Aorta (tissue), 5 donors: ENCODE measurements around the gene HDHD2. TPM values are rescaled to one million over a fixed set of nuclear protein-coding genes. Genes with fewer than 3 reads are reported as not detected.

Experiments used
- ATAC-seq: fragments of 200-7000 bp; cut with Tn5 transposase; one replicate; pipeline ENCODE4 v1.9.1; 2022; ENCODE audit warnings: moderate library complexity; ENCODE audit not compliant: low FRiP score
- DNase-seq, 2 donors: peaks; one replicate each; pipeline ENCODE4 v3.0.0-alpha.2; 2020
- H3K27ac ChIP-seq, 2 donors: one replicate each; pipeline ENCODE4 v1.5.1; 2013; ENCODE audit warnings: low read length in 2 of 2, mild to moderate bottlenecking in 2 of 2, moderate library complexity in 2 of 2, control low read depth in 1 of 2, inconsistent platforms in 1 of 2, low read depth in 1 of 2
- H3K27me3 ChIP-seq, 2 donors: one replicate each; pipeline ENCODE4 v1.6.1; 2013; ENCODE audit warnings: control low read depth in 1 of 2, low read length in 1 of 2, mild to moderate bottlenecking in 1 of 2, moderate library complexity in 1 of 2; ENCODE audit not compliant: insufficient read depth in 2 of 2, control insufficient read depth in 1 of 2
- H3K36me3 ChIP-seq, 2 donors: one replicate each; pipeline ENCODE4 v1.6.1; 2013; ENCODE audit warnings: control low read depth in 1 of 2, low read length in 1 of 2, mild to moderate bottlenecking in 1 of 2; ENCODE audit not compliant: insufficient read depth in 2 of 2, control insufficient read depth in 1 of 2
- H3K4me1 ChIP-seq, 2 donors: one replicate each; pipeline ENCODE4 v1.6.1; 2013; ENCODE audit warnings: low read length in 2 of 2, control low read depth in 1 of 2, mild to moderate bottlenecking in 1 of 2, moderate library complexity in 1 of 2; ENCODE audit not compliant: insufficient read depth in 2 of 2, control insufficient read depth in 1 of 2
- H3K4me3 ChIP-seq, 2 donors: one replicate each; pipeline ENCODE4 v1.5.1; 2013; ENCODE audit warnings: low read length in 2 of 2, control low read depth in 1 of 2, mild to moderate bottlenecking in 1 of 2
- H3K9me3 ChIP-seq: one replicate; pipeline ENCODE4 v1.6.1; 2013; ENCODE audit warnings: mild to moderate bottlenecking, low read length; ENCODE audit not compliant: control insufficient read depth
- WGBS, 2 donors: extraction: QIAGEN DNeasy Blood & Tissue Kit; methylation state at CpG; one replicate each; pipeline ENCODE4 v1.1.7; 2013; 5-methylcytosine and 5-hydroxymethylcytosine counted together
- intact Hi-C, 2 donors: fragments of 100-400 bp; cut with DNase I; formaldehyde crosslinking; loops; one replicate each; pipeline versions ENCODE4 v1.14.2 to v1.15.0; 2022
- polyA plus RNA-seq, 2 donors: library from polyadenylated mRNA; stranded (reverse); fragments of 200-250 nt; gene quantifications; one replicate each; pipeline ENCODE4 v1.2.3, GENCODE V29; 2013
- total RNA-seq, 2 donors: library from RNA; stranded (reverse); fragmentation: NEBNext Ultra II Directional; extraction: Animal tissue kit (Norgen Biotek cat#: 25700); gene quantifications; one replicate each; pipeline ENCODE4 v1.2.1, GENCODE V29; 2021
- donor health status: healthy with polysubstance abuse.
- donor health status: Bipolar disorder and iron deficiency.
- donor health status: DM: no; HTN: no; CAD: no.
- donor health status: DM: no; HTN: no; CAD: no.
- donor health status: DM: yes; HTN: yes; CAD: no.

HDHD2 gene
- total and polyA plus RNA-seq, 4 donors = 19.2 to 34.1 (median 28.1) TPM

GRCh38 chr18:47121146-47121545 lies 29.2 kb downstream of the HDHD2 start:
- WGBS, 2 donors = 97 to 98% methylated on average over 3 of the region's 3 CpGs
- Histone ChIP-seq H3K27ac (no peak overlapping the region), H3K4me1 (no peaks in the 10 kb centered on the region), H3K9me3 (no peaks in the 10 kb centered on the region), H3K27me3 (no peaks in the 10 kb centered on the region), H3K4me3 (no peak overlapping the region), H3K36me3 (no peaks in the 10 kb centered on the region)
- intact Hi-C loops = no loop called here
- ATAC-seq (no peak), DNase-seq (no peak)

GRCh38 chr18:47120428-47120827 lies 29.9 kb downstream of the HDHD2 start:
- DNase-seq = no peak
- Histone ChIP-seq H3K9me3 (no peaks in the 10 kb centered on the region), H3K4me3 (no peak overlapping the region), H3K36me3 (no peaks in the 10 kb centered on the region), H3K27me3 (no peaks in the 10 kb centered on the region), H3K27ac (no peak overlapping the region), H3K4me1 (no peaks in the 10 kb centered on the region)
- WGBS, 2 donors = 70 to 74% methylated on average over 4 of the region's 4 CpGs
- no peak for ATAC-seq
- intact Hi-C loops = no loop called here

- Histone ChIP-seq H3K4me1 (no peaks in the 10 kb centered on the region), H3K4me3 (no peak overlapping the region), H3K27me3 (no peaks in the 10 kb centered on the region), H3K27ac (no peak overlapping the region), H3K36me3 (peaks cover 0 to 3% of the 10 kb centered on the region in 2 donors), H3K9me3 (no peaks in the 10 kb centered on the region)
- no peak for DNase-seq
- 95 to 97% methylated on average over 2 of the region's 2 CpGs for WGBS, 2 donors
- no peak for ATAC-seq
- intact Hi-C loops = no loop called here
Measured at GRCh38 chr18:47118981-47119380, 31.3 kb downstream of the HDHD2 start.

- DNase-seq (no peak), ATAC-seq (no peak)
- Histone ChIP-seq H3K9me3 (no peaks in the 10 kb centered on the region), H3K36me3 (peaks cover 3 to 9% of the 10 kb centered on the region in 2 donors), H3K4me3 (no peak overlapping the region), H3K4me1 (no peaks in the 10 kb centered on the region), H3K27ac (no peak overlapping the region), H3K27me3 (no peaks in the 10 kb centered on the region)
- intact Hi-C loops = no loop called here
- 69 to 79% methylated on average over 2 of the region's 2 CpGs for WGBS, 2 donors
Measured at GRCh38 chr18:47115205-47115604, 35.1 kb downstream of the HDHD2 start.

GRCh38 chr18:47113796-47114540 lies 36.3 kb downstream of the HDHD2 start:
- Histone ChIP-seq H3K4me3 (no peak overlapping the region), H3K27me3 (no peaks in the 10 kb centered on the region), H3K4me1 (no peaks in the 10 kb centered on the region), H3K27ac (no peak overlapping the region), H3K36me3 (peaks cover 3 to 11% of the 10 kb centered on the region in 2 donors), H3K9me3 (no peaks in the 10 kb centered on the region)
- intact Hi-C loops = no loop called here
- 93 to 95% methylated on average over 2 of the region's 2 CpGs for WGBS, 2 donors
- ATAC-seq (no peak), DNase-seq (no peak)

- ATAC-seq (no peak), DNase-seq (no peak)
- WGBS, 2 donors = 79 to 87% methylated on average over 6 of the region's 6 CpGs
- Histone ChIP-seq H3K4me3 (no peak overlapping the region), H3K27me3 (no peaks in the 10 kb centered on the region), H3K36me3 (peaks cover 10 to 14% of the 10 kb centered on the region in 2 donors), H3K9me3 (no peaks in the 10 kb centered on the region), H3K4me1 (no peaks in the 10 kb centered on the region), H3K27ac (no peak overlapping the region)
- intact Hi-C loops = no loop called here
Measured at GRCh38 chr18:47110492-47111274, 39.6 kb downstream of the HDHD2 start.

- Histone ChIP-seq H3K27ac (no peak overlapping the region), H3K9me3 (no peaks in the 10 kb centered on the region), H3K4me1 (no peaks in the 10 kb centered on the region), H3K27me3 (no peaks in the 10 kb centered on the region), H3K4me3 (no peak overlapping the region), H3K36me3 (peaks cover 10 to 13% of the 10 kb centered on the region in 2 donors)
- DNase-seq = no peak
- intact Hi-C loops = no loop called here
- WGBS, 2 donors = 68 to 82% methylated on average over 1 of the region's 1 CpG
- no peak for ATAC-seq
Measured at GRCh38 chr18:47109720-47110119, 40.6 kb downstream of the HDHD2 start.

GRCh38 chr18:47108998-47109405 lies 41.3 kb downstream of the HDHD2 start:
- Histone ChIP-seq H3K27ac (no peak overlapping the region), H3K9me3 (no peaks in the 10 kb centered on the region), H3K4me1 (no peaks in the 10 kb centered on the region), H3K36me3 (peaks cover 13 to 15% of the 10 kb centered on the region in 2 donors), H3K27me3 (no peaks in the 10 kb centered on the region), H3K4me3 (no peak overlapping the region)
- DNase-seq = no peak
- 80 to 83% methylated on average over 7 of the region's 7 CpGs for whole genome bisulfite sequencing, 2 donors
- intact Hi-C loops = no loop called here
- no peak for ATAC-seq

- H3K9me3 ChIP-seq = no peaks in the 10 kb centered on the region
- no peak for DNase-seq
- WGBS, 2 donors = 76% methylated on average over 3 of the region's 3 CpGs
- no peak overlapping the region for H3K4me3 ChIP-seq
- peaks cover 11 to 15% of the 10 kb centered on the region in 2 donors for H3K36me3 ChIP-seq
- no peak for ATAC-seq
- H3K4me1 ChIP-seq = no peaks in the 10 kb centered on the region
- no peaks in the 10 kb centered on the region for H3K27me3 ChIP-seq
- H3K27ac ChIP-seq = no peak overlapping the region
- intact Hi-C loops = no loop called here
Measured at GRCh38 chr18:47108373-47108772, 41.9 kb downstream of the HDHD2 start.
